HG02870 (cell line): ENCODE data around the gene FSD1.
"Not testable (repeated sequence)": the region's sequence is repeated elsewhere in the genome, so short reads cannot be mapped to it uniquely, and the experiment has no call there.

Experiments used
- ATAC-seq: cut with Tn5 transposase; IDR thresholded peaks from one replicate; pipeline ENCODE4 v1.9.1; 2021; ENCODE audit warnings: mild to moderate bottlenecking, moderate library complexity; ENCODE audit not compliant: unreplicated experiment

Gene FSD1

GRCh38 chr19:4342314-4342614, 37.9 kb downstream of the FSD1 start:
- ATAC-seq, result no peak

DNA sequence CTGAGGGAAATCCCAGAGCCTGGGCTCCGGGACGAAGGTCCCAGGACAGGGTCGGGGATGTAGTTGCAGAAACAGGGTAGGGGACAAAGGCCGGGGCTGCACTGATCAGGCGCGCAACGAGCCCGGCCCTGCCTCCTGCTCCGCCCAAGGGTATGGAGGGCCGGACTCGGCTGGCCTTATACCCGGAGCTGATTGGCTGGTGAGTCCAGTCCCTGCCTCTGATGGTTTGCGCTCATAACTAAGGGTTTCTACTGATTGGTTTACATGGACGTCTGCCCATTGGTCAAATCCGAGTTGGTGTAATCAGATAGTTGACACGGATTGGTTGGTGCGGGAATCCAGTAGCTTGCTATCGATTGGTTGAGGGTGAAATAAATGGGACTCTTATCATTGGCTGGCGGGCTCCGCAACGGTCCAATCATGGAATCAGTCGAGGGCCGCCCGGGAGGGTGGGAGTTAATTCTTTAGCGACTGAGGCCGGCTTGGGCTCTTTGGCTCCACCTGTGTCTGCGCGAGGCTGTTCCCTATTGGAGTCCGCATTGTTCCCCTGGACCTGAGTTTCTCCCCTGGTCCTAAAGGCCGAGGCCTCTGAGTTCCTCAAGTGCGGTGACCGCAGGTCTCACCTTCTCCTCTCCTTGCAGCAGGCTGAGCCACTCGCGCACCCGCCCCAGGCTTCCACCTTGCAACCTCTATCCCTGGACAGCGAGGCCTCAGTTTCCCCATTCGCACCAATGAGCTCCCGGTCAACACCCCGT, 38.4 kb downstream of the FSD1 start:
- peak; percentile 87 for ATAC-seq

- ATAC-seq, result peak; percentile 46
Measured at GRCh38 chr19:4343370-4344307, 39.2 kb downstream of the FSD1 start, which contains the start of gene MPND. MPND (plus strand) TSS chr19:4343562; CDS start chr19:4343594, 32 bp downstream.

- no peak for ATAC-seq
Measured at GRCh38 chr19:4345342-4346019, 41.1 kb downstream of the FSD1 start.

DNA sequence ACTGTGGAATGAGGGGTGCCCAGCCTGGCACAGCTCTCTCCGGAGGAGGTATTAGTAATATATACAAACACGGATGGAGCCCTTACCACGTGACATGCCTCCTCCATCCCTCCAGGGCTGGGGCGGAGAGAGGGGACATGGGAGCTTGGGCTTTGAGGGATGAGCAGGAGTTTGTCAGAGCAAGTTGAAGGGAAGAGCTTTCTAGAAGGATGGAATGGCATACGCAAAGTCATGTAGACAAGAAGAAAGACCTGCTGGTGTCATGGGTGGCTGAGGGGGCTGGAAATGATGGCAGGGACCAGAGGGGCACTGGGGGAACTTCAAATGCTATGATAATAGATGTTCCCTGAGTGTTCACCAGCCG, 41.6 kb downstream of the FSD1 start:
- ATAC-seq, result no peak

- no peak for ATAC-seq
Measured at GRCh38 chr19:4347521-4347920, 43.1 kb downstream of the FSD1 start.

GRCh38 chr19:4349225-4349624, 44.8 kb downstream of the FSD1 start:
- ATAC-seq, result not testable (repeated sequence)

- ATAC-seq, result no peak
Measured at GRCh38 chr19:4350111-4350510, 45.7 kb downstream of the FSD1 start.

DNA sequence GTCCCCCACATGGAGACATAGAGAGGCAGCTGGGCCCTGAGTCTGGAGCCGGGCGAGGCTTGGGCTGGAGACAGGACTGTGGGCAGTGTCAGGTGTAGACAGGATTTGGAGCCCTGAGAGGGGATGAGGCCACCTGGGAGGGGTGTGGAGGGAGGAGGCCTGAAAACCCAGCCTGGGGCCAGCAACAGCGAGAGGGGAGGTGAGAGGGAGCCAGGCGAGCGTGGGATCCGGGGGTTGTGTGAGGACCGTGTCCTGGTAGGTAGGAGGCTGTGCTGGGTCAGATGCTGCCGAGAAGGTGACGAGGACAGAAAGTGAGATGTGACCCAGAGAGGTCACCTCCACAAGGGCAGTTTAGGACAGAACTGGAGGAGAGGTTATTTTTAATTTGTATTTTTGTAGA, 46.3 kb downstream of the FSD1 start:
- ATAC-seq, result no peak

DNA sequence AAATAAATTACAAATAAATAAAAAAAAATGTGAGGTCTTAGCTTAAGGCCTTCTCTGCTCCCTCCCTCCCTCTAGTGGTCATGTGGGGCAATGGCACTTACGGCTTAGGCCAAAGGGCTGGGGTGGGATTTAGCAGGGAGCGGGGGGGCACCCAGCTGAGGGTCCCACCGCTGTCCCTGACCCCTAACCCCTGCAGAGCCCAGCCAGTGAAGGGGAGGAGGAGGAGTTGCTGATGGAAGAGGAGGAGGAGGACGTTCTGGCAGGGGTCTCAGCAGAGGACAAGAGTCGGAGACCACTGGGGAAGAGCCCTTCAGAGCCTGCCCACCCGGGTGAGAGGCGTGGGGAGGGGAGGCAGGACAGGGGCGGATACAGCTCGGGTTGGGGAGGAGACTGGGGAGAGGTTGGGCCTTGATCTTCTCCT, 48.3 kb downstream of the FSD1 start:
- no peak for ATAC-seq

- ATAC-seq, result no peak
Measured at GRCh38 chr19:4354282-4354681, 49.9 kb downstream of the FSD1 start.

- ATAC-seq, result no peak
Measured at GRCh38 chr19:4354897-4355296, 50.5 kb downstream of the FSD1 start.

DNA sequence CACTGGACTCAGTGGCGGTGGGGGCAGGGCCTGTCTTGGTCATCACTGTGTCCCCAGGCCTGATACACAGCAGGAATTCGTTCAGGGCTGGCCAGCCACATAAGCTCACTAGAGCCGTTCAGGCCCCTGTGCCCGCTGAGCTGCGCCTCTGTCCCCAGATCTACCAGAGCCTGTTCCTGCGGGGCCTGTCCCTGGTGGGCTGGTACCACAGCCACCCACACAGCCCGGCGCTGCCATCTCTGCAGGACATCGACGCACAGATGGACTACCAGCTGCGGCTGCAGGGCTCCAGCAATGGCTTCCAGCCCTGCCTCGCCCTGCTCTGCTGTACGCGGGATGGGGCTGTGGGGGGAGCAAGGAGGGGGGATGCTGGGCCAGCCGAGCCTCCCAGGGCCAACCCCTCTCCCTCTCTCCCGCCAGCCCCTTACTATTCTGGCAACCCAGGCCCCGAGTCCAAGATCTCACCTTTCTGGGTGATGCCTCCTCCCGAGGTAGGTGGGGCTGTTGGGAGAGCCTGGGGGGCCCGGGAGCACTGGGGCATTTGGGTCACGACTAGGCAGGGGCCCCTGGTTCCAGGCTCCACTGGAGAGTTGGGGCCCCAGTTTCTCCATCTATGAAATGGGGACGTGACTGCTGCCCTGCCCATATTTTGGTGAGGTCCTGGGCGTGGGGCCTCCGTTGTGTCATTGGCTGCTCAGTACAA, 52.8 kb downstream of the FSD1 start:
- ATAC-seq, result no peak

DNA sequence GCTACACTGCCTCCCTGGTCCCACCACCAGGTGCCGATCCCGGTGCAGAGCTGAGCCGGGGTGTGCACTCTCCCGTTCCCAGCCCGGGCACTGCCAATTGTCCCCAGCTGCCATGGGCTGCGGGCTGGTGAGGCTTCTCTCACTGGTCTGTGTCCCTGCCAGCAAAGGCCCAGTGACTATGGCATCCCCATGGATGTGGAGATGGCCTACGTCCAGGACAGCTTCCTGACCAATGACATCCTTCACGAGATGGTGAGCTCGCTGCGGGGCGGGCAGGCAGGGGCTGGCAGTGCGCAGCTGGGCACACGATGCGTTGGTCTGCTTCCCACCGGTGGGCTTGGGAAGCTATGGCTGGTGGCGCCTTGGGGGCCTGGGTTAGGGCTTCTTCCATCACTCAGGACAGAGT, 53.5 kb downstream of the FSD1 start:
- no peak for ATAC-seq

- no peak for ATAC-seq
Measured at GRCh38 chr19:4358709-4359626, 54.6 kb downstream of the FSD1 start.

GRCh38 chr19:4359627-4360000, 55.2 kb downstream of the FSD1 start:
- no peak for ATAC-seq

DNA sequence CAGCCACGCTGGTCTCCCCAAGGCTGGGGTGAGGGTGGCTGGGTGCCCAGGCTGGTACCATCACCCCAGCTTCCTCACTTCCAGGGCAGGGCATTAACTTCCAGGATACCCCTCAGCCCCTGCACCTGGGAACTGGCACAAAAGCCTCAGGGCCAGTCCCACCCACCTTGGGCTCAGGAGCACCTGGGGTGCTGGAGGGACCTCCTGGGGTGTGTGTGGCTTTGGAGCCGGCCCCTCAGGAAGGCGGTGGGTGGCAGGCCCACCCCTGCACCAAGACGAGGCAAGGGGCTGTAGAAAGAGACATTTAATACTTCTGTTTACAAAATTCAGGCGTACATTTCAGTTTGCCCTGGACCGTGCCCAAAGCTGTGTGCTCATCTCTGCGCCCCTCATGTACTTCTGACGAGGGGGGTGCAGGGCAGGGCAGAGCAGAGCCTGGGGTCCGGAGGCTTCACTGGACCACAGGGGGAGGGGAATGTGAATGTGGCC, 55.7 kb downstream of the FSD1 start:
- no peak for ATAC-seq

- ATAC-seq, result no peak
Measured at GRCh38 chr19:4360641-4361151, 56.3 kb downstream of the FSD1 start.
